GM12801 (cell line): ENCODE results near the gene PRPF31.

Source experiments
- TF ChIP-seq, protein P1 (sequence below): IDR thresholded peaks from one replicate; pipeline ENCODE4 v1.5.1; 2011; ENCODE audit warnings: control low read depth; ENCODE audit not compliant: insufficient read length; ENCODE audit errors: extremely low read depth

Gene PRPF31

DNA sequence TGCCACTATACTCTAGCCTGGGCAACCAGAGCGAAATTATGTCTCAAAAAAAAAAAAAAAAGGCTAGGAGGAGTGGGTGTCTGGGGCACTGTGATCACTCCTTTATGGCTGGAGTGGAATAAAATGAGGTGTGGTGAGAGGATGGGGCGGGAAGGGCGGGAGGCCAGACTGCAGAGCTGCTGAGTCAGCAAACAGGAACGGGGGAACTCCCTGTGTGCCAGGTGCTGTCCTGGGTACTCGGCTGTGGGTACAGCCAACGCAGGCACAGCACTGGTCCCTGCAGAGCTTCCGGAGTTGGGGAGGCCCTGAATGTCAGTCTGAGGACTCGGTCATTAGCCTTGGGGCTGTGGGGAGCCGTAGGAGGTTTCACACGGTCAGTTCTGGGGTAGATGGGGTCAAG lies 5.7 kb downstream of the PRPF31 start:
- TF ChIP-seq, protein P1, sequence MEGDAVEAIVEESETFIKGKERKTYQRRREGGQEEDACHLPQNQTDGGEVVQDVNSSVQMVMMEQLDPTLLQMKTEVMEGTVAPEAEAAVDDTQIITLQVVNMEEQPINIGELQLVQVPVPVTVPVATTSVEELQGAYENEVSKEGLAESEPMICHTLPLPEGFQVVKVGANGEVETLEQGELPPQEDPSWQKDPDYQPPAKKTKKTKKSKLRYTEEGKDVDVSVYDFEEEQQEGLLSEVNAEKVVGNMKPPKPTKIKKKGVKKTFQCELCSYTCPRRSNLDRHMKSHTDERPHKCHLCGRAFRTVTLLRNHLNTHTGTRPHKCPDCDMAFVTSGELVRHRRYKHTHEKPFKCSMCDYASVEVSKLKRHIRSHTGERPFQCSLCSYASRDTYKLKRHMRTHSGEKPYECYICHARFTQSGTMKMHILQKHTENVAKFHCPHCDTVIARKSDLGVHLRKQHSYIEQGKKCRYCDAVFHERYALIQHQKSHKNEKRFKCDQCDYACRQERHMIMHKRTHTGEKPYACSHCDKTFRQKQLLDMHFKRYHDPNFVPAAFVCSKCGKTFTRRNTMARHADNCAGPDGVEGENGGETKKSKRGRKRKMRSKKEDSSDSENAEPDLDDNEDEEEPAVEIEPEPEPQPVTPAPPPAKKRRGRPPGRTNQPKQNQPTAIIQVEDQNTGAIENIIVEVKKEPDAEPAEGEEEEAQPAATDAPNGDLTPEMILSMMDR, result no peak

DNA sequence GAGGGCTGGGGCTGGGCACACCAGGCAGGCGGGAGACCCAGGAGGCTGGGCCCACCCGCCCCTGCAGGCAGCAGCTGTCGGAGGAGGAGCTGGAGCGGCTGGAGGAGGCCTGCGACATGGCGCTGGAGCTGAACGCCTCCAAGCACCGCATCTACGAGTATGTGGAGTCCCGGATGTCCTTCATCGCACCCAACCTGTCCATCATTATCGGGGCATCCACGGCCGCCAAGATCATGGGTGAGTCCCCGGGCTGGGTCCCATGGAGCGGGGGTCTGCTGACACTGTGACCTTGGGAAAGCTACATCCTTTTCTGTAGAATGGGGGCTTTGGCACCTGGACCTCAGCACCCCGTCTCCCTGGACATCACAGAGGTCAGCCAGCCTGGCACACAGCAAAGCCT lies 8.1 kb downstream of the PRPF31 start:
- TF ChIP-seq, protein P1, result no peak

DNA sequence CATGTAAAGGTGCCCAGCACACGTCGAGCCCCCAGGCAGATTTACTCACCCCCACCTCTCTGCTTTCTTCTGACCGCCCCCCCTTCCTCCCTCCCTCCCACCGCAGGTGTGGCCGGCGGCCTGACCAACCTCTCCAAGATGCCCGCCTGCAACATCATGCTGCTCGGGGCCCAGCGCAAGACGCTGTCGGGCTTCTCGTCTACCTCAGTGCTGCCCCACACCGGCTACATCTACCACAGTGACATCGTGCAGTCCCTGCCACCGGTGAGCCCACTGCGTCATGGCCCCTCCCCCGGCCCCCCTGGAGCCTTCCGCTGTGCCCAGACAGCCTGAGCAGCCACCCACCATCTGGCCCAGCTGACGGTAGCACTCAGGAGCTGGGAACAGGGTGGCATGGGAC lies 8.8 kb downstream of the PRPF31 start:
- TF ChIP-seq, protein P1, result no peak

DNA sequence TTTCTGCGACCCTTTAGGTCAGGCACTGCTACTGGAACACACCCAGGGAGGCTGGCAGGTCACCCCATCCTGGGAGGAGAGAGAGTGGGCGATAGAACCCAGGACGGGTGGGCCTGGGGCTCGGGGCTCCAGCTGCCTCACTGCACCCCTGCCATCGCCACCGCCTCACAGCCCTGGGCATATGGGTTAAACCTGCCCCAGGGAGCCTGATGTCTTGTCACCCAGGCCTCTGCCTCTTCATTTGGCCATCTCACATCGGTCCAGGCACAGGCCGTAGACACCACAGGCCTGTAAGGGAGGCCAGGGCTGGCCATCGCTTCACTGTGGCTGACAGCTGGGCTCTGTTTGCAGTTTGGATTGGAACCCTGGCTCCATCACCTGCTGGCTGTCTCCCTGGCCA lies 10.2 kb downstream of the PRPF31 start:
- TF ChIP-seq, protein P1, result no peak

DNA sequence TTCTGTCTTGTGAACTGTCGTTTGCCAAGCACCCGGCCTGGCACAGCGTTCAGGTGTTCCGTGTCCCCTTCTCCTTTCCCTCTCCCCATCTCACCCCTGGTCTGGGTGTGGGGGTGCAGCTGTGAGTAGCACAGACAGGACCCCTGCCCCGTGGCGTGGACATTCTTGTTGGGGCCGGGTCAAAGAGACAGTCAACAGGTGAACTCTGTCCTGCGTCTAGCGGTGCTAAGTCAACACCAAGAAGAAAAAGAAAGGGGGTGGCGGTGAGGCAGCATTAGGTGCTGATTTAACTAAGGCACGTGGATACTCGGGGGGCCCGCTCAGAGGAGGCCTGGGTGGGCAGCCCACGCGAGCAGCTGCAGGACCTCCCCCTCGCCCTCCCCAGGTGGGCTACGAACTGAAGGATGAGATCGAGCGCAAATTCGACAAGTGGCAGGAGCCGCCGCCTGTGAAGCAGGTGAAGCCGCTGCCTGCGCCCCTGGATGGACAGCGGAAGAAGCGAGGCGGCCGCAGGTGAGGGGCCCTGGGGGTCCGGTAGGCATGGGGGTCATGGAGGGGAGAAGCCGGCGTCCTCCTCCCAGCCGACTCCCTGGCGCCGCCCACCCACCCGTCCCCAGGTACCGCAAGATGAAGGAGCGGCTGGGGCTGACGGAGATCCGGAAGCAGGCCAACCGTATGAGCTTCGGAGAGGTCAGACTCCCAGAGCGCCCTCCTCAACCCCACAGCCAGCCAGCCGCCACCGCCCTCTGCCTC lies 12.3 kb downstream of the PRPF31 start:
- TF ChIP-seq, protein P1, result no peak

DNA sequence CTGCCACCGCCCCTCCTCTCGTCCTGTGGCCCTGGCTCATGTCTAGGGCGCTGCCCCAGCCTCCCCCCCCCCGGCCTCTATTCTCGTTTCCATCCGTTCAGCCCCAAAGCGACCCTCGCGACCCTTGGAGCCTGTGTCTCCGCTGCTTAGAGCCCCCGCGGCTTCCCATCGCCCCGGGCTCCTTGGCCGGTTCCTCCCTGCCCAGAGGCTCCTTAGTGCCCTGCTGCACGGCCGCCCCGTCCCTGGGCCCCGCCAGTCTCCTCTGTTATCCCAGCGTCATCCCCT lies 12.8 kb downstream of the PRPF31 start:
- TF ChIP-seq, protein P1, result no peak

DNA sequence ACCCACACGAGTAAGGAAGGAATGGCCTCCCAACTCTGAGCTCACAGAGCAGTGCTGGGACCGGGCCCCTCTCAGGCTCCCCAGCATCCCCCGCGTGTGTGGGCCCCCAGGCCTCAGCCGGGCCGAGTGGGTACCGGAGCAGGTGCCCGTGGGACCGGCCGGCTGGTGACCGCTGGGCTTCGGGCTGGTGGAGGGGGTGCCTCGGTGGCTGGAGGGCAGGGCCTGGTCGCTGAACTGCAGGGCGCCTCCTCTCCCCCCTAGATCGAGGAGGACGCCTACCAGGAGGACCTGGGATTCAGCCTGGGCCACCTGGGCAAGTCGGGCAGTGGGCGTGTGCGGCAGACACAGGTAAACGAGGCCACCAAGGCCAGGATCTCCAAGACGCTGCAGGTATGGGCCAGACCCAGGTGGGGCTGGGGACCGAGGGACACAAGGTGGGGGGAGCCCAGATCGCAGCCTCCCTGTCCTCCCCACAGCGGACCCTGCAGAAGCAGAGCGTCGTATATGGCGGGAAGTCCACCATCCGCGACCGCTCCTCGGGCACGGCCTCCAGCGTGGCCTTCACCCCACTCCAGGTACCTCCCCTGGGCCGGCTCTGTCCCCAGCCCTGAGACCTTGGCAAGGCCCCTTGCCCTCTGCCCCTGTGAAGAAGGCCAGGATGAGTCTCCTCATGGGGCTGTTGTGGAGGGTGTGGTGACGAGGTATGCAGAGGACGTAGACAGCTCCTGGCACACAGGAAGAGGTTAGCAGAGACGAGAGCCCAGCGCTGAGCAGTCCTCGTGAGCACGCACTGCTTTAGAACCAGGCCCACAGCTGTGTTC lies 13.5 kb downstream of the PRPF31 start:
- TF ChIP-seq, protein P1, result no peak
